HL-60/S4 (cell line): Measurements from ENCODE around the gene GLYATL3.
"Not testable (repeated sequence)": the region's sequence is repeated elsewhere in the genome, so short reads cannot be mapped to it uniquely, and the experiment has no call there.

Experiments used
- in situ Hi-C: fragments of 300-500 bp; cut with MboI; formaldehyde crosslinking; loops from 2 replicates; pipeline ENCODE4 v1.14.3; 2022; ENCODE audit warnings: low sequenced_read_pairs

Gene GLYATL3

GRCh38 chr6:49499623-49500022 is at the start of gene GLYATL3:
TSS of gene GLYATL3 (plus strand) at chr6:49499923. CDS start at chr6:49511991, 12,068 bp downstream.
- in situ Hi-C loops, result no loop called here

GRCh38 chr6:49453221-49453620 is 46.5 kb upstream of the GLYATL3 start:
- in situ Hi-C loops, result no loop called here

GRCh38 chr6:49454787-49455709 is 44.7 kb upstream of the GLYATL3 start:
- in situ Hi-C loops, result no loop called here

- in situ Hi-C loops, result no loop called here
Measured at GRCh38 chr6:49457771-49458170, 42.0 kb upstream of the GLYATL3 start.

GRCh38 chr6:49462071-49462470 is 37.7 kb upstream of the GLYATL3 start:
- in situ Hi-C loops, result no loop called here

- in situ Hi-C loops, result no loop called here
Measured at GRCh38 chr6:49462599-49462926, 37.2 kb upstream of the GLYATL3 start.

GRCh38 chr6:49462927-49463611 is 36.7 kb upstream of the GLYATL3 start, which contains the start of the genes CENPQ and MMUT:
TSS of gene CENPQ (plus strand) at chr6:49463370. CDS start at chr6:49470177, 6,807 bp downstream.
TSS of gene MMUT (minus strand) at chr6:49463253. CDS start at chr6:49459466, 3,787 bp downstream.
- in situ Hi-C loops, result no loop called here

GRCh38 chr6:49463612-49463967 is 36.1 kb upstream of the GLYATL3 start:
- in situ Hi-C loops, result no loop called here

GRCh38 chr6:49464691-49465090 is 35.0 kb upstream of the GLYATL3 start:
- in situ Hi-C loops, result no loop called here

- in situ Hi-C loops, result no loop called here
Measured at GRCh38 chr6:49468042-49468441, 31.7 kb upstream of the GLYATL3 start.

GRCh38 chr6:49476564-49476963 is 23.2 kb upstream of the GLYATL3 start:
- in situ Hi-C loops, result not testable (repeated sequence)

GRCh38 chr6:49479308-49479970 is 20.3 kb upstream of the GLYATL3 start:
- in situ Hi-C loops, result no loop called here

- in situ Hi-C loops, result not testable (repeated sequence)
Measured at GRCh38 chr6:49481846-49482245, 17.9 kb upstream of the GLYATL3 start.

GRCh38 chr6:49483380-49483779 is 16.3 kb upstream of the GLYATL3 start:
- in situ Hi-C loops, result not testable (repeated sequence)

GRCh38 chr6:49490633-49491032 is 9.1 kb upstream of the GLYATL3 start:
- in situ Hi-C loops, result no loop called here

- in situ Hi-C loops, result no loop called here
Measured at GRCh38 chr6:49497304-49497703, 2.4 kb upstream of the GLYATL3 start.

GRCh38 chr6:49499126-49499525 is 597 bp upstream of the GLYATL3 start:
- in situ Hi-C loops, result no loop called here

- in situ Hi-C loops, result no loop called here
Measured at GRCh38 chr6:49504666-49505065, 4.9 kb downstream of the GLYATL3 start.

GRCh38 chr6:49506569-49507111 is 6.9 kb downstream of the GLYATL3 start:
- in situ Hi-C loops, result no loop called here

GRCh38 chr6:49509342-49509741 is 9.6 kb downstream of the GLYATL3 start:
- in situ Hi-C loops, result no loop called here
